ENCODE measurements around the gene AIMP2. TPM values are rescaled to one million over a fixed set of nuclear protein-coding genes. Genes with fewer than 3 reads are reported as not detected.

AIMP2 gene
- polyA plus RNA-seq, 3 donors: 15.7 to 33.5 (median 32.7) TPM

DNA sequence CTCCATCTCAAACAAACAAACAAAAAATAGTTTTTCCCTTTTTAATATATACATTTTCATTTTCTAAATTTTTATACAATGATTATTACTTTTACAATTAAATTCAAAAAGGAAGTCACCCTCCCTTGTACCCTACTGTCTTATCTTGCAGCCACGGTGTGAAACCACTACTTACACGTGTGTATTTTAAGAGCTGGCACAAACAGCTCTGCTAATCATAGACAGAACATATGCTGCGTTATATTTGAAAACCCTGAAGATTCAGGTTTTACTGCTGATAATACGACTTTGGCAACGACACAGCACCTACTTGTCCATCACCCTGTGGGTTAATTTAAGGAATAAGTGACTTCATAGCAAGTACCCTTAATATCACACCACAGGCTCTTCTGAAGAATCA lies 23.1 kb downstream of the AIMP2 start:
- Histone ChIP-seq H3K9ac (ENCODE audit: insufficient read depth, low read length, poor library complexity, severe bottlenecking) (no peak overlapping the region), H3K27ac (ENCODE audit: low read depth in 1 of 2, low read length in 2 of 2) (no peak overlapping the region), H3K27me3 (ENCODE audit: control insufficient read depth in 2 of 2, insufficient read depth in 2 of 2, low read length in 2 of 2) (no peaks in the 10 kb centered on the region), H3K4me1 (ENCODE audit: control insufficient read depth in 1 of 2, insufficient read depth in 2 of 2, low read length in 2 of 2) (peaks cover 8 to 9% of the 10 kb centered on the region in 2 donors), H4K20me1 (ENCODE audit: insufficient read depth, low read length) (no peaks in the 10 kb centered on the region), H3K4me2 (replicated peaks; ENCODE audit: extremely low read depth, low read length, poor library complexity, severe bottlenecking) (no peak overlapping the region), H3K36me3 (replicated peaks in 1 of 2; ENCODE audit: control insufficient read depth in 1 of 2, insufficient read depth in 2 of 2, low read length in 2 of 2) (peaks cover 57 to 91% of the 10 kb centered on the region in 2 donors), H3K79me2 (ENCODE audit: insufficient read depth, low read length) (peaks cover 14% of the 10 kb centered on the region), H2AFZ (ENCODE audit: insufficient read depth, low read depth, low read length, poor library complexity, severe bottlenecking) (no peak overlapping the region), H3K9me3 (replicated peaks in 1 of 2; ENCODE audit: control insufficient read depth in 1 of 2, insufficient read depth in 1 of 2, low read length in 2 of 2) (no peaks in the 10 kb centered on the region), H3K4me3 (replicated peaks in 1 of 3; ENCODE audit: low read depth in 2 of 3, low read length in 3 of 3) (no peak overlapping the region)
- Mint-ChIP-seq H3K36me3 (peaks cover 70 to 89% of the 10 kb centered on the region in 2 donors), H3K27ac (no peak overlapping the region), H3K4me1 (peaks cover 19% of the 10 kb centered on the region), H3K27me3 (ENCODE audit: low read depth in 3 of 3) (no peaks in the 10 kb centered on the region), H3K9me3 (no peaks in the 10 kb centered on the region), H3K4me3 (no peak overlapping the region)
- intact Hi-C loops (cut with micrococcal nuclease): no loop called here
- WGBS (ENCODE audit: insufficient coverage): no CpG with 5 or more reads among the region's 5 CpGs
- no peak for DNase-seq
- no peak for TF ChIP-seq CTCF (IDR thresholded peaks at IDR 0.05)

DNA sequence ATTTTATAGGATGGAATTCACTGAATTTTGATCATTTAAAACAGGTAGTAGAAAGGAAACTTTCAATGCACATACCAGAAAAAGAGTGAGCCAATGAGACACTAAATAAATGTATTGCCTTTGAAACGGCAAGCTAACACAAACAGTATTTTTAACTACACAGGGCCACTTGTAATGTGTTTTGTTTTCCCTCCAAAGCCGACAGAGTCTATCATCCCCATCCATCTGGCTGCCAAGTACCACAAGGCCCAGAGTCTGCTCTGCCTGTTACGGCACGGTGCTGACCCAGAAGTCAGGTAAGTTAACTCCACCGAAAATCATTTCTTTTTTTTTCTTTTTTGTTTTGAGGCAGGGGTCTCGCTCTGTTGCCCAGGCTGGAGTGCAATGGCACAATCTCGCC lies 23.6 kb downstream of the AIMP2 start:
- intact Hi-C loops (cut with micrococcal nuclease): no loop called here
- H2AFZ ChIP-seq (ENCODE audit: insufficient read depth, low read depth, low read length, poor library complexity, severe bottlenecking): no peak overlapping the region
- H3K36me3 ChIP-seq (replicated peaks in 1 of 2; ENCODE audit: control insufficient read depth in 1 of 2, insufficient read depth in 2 of 2, low read length in 2 of 2): peaks cover 62 to 96% of the 10 kb centered on the region in 2 donors
- TF ChIP-seq CTCF (IDR thresholded peaks at IDR 0.05): no peak
- DNase-seq: no peak
- peaks cover 14% of the 10 kb centered on the region for H3K4me1 Mint-ChIP-seq
- WGBS (ENCODE audit: insufficient coverage): 90% methylated on average over 2 of the region's 7 CpGs
- no peaks in the 10 kb centered on the region for H3K9me3 ChIP-seq (replicated peaks in 1 of 2; ENCODE audit: control insufficient read depth in 1 of 2, insufficient read depth in 1 of 2, low read length in 2 of 2)
- H3K79me2 ChIP-seq (ENCODE audit: insufficient read depth, low read length): peaks cover 14% of the 10 kb centered on the region
- H3K27ac Mint-ChIP-seq: peak overlapping the region in 2 of 7 donors; percentile 37 to 59
- peaks cover 73 to 91% of the 10 kb centered on the region in 2 donors for H3K36me3 Mint-ChIP-seq
- no peak overlapping the region for H3K9ac ChIP-seq (ENCODE audit: insufficient read depth, low read length, poor library complexity, severe bottlenecking)
- no peak overlapping the region for H3K27ac ChIP-seq (ENCODE audit: low read depth in 1 of 2, low read length in 2 of 2)
- no peaks in the 10 kb centered on the region for H3K9me3 Mint-ChIP-seq
- H3K27me3 Mint-ChIP-seq (ENCODE audit: low read depth in 3 of 3): no peaks in the 10 kb centered on the region
- H3K4me3 ChIP-seq (replicated peaks in 1 of 3; ENCODE audit: low read depth in 2 of 3, low read length in 3 of 3): no peak overlapping the region
- H3K4me2 ChIP-seq (replicated peaks; ENCODE audit: extremely low read depth, low read length, poor library complexity, severe bottlenecking): no peak overlapping the region
- no peak overlapping the region for H3K4me3 Mint-ChIP-seq
- H4K20me1 ChIP-seq (ENCODE audit: insufficient read depth, low read length): no peaks in the 10 kb centered on the region
- H3K27me3 ChIP-seq (ENCODE audit: control insufficient read depth in 2 of 2, insufficient read depth in 2 of 2, low read length in 2 of 2): no peaks in the 10 kb centered on the region
- H3K4me1 ChIP-seq (ENCODE audit: control insufficient read depth in 1 of 2, insufficient read depth in 2 of 2, low read length in 2 of 2): peaks cover 3 to 5% of the 10 kb centered on the region in 2 donors

Data from CD14-positive monocyte (primary cell).